HG02678 (cell line): Measurements from ENCODE around the gene ATP5F1A.

Experiments used
- ATAC-seq: cut with Tn5 transposase; IDR thresholded peaks from one replicate; pipeline ENCODE4 v1.9.1; 2021; ENCODE audit warnings: mild to moderate bottlenecking, moderate library complexity; ENCODE audit not compliant: unreplicated experiment

Gene ATP5F1A

DNA sequence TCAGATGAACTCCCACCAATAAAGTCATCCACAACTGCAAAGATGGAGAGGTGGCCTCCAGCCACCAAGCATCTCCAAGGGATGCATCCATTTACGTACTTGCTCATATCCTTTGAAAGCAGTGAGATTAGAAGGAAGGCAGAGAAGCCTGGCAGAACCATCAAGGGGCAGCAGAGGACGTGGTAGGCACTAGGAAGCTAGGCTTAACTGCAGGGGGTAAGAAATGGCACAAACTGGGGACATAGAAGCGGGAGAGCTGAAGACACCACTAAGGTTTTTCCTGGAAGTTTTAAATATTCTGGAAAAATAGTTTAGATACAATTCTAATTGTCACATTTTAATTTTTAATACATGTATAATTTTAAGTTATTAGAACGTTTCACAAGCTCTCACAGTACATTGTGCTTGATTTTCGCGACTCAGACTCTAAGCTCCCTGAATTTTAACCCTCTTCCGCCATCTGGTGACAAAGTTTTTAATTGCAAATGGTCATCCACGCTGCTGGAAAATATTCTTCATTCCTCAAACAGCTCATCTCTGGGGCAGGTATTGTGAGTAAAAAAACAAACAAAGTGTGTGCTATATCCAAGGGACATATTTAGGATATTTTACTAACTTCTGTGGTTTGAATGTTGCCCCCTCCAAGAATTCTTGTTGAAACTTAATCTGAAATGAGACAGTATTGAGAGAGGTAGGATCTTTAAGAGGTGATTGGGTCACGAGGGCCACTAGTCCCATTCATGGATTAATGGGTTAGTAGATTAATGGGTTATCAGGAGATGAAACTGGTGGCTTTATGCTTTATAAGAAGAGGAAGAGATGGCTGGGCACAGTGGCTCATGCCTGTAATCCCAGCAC lies 24.4 kb downstream of the ATP5F1A start:
- ATAC-seq: no peak

DNA sequence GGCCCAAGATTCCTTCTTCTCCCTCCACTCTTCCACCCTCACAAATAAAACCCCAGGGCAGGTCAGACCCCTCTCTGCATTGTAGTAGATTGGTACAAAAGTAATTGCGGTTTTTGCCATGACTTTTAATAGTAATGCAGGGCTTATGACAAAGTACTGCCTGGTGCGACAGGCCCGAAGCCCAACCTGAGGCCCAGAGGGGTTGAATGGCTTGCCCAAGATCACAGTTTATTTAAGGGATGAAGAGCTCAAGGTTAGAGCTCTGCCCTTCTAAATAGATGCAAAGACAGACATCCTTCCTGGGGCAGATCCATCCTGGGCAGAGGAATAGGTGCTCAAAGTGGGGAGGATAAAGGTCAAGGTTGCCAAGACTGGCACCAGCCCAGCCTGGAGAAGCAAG lies 25.1 kb downstream of the ATP5F1A start:
- no peak for ATAC-seq

DNA sequence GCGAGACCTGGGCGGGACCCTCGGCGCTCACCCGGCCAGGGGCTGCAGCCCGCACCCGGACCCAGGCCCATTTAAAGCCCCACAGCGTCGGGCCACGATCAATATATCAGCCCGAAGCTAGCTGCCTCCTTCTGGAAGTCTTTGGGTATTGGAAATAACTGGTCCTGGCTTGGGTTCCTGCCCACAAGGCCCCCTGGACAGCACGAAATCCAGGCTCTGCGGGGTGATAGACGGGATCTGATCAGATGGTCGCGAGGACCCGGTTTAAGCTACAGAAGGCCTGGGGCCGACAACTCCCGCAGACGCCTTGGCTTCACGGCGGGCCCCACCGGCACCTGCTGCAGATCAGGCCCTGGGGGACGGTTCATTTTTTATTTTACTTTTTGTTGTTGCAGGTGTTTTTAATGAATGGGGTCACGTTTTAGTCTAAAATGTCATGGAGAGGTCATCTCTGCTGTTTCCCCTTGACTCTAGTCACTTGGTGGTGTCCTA lies 25.7 kb downstream of the ATP5F1A start:
- no peak for ATAC-seq

DNA sequence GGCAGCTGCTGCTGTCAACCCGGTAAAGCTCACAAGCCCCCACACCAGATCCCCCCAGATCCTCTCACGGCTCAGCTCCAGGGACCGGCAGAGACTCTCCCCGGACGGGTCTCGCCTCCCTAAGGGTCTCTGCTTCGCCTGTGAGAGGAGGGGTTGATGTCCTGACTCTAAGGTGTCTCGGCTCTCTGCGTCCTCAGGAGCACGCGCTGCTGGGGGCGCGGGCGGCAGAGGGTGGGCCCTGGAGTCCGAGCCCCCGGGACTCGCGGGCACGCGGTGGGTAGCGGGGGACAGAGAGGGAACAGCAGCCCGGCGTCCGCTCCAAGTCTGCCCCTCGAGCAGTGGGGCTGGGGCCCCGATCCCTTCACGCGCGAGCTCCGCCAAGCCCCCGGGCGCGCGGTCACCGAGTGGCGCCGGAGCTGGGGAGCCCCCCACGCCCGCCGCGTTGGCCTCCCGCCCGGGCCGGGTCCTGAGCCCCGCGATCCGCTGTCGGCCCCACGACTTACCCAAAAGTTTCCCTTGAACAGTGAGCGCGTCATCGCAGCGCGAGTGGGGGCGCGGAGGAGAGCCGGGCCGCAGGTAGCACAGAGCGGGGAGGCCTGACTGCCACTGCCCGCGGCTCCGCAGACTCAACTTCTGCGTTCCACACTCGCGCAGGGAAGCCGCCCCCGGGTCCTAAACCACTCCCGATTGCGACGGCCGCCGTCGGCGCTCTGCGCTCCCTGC lies 26.3 kb downstream of the ATP5F1A start, which contains the start of gene PSTPIP2:
PSTPIP2 (minus strand) TSS at position 608 of the 723 bp plus-strand sequence; CDS start at position 536, 72 bp downstream.
- peak; percentile 71 for ATAC-seq

DNA sequence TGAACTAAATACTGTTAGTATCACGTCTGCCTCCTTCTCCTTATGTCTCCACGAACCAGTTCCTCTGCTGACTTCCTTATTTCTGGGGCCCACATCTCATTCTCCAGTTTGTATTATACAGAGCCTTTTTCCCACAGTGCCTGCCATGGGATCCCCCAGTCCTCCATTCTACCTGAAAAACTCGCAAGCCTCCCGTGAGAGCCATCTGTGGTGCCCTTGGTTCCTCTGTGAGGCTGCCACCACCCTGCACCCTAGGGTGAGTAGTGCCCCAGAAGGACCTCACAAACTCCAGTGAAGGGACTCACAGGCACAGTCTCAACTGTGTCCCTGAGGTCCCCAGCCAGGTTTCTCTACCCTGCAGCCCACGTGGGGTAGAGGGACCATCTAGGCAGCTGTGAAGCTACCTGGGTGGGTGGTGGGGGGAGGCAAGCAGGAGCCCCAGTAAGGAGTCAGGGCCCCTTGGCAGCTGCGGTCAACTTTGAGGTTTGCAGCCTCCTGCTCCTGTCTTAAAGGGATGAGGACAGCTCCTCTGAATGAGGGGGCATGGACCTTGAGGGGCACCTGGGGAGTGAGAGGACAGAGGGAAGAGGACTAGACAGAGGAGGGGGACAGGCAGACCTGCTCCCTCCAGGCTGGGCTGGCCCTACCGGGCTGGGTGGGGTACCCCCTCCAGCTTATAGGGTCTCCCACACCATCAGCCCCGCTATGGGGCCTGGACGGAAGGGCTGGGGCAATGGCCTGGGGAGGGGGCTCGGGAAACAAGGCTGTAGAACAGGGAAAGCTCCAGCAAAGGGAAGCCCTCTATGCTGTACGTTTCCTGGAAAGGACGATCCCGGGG lies 27.1 kb downstream of the ATP5F1A start:
- ATAC-seq: no peak

DNA sequence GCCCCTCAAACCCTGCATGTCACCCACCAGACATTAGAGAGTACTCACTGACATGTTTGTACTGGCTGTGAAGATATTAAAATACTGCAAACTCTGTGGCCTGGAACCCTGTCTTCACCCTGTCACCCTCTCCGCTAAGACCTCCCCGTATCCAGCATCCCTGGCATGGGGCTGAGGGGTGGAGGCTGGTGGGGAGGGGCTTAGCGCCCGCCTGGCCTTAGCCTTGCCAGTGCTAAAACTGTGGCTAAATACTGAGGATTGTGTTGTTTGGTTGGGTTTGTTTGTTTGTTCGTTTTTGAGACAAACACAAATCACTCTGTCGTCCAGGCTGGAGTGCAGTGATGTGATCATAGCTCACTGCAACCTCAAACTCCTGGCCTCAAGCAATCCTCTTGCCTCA lies 27.9 kb downstream of the ATP5F1A start:
- no peak for ATAC-seq

DNA sequence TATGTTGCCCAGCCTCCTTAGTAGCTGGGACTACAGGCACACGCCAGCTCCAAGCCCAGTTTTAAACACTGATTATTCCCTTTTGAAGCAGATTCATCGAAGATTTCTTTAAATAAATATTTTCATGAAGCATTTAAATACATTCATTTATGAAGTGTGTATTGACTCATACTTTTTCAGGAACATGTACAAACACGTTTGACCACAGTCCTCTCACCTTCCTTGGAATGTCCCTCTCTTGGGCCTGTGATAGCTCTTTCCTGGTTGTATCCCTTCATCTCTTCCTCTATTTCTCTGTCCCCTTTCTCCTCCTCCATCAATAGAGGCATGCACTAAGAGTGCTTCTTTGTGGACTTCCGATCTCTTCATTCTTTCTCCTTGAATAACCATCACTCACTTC lies 28.6 kb downstream of the ATP5F1A start:
- no peak for ATAC-seq

DNA sequence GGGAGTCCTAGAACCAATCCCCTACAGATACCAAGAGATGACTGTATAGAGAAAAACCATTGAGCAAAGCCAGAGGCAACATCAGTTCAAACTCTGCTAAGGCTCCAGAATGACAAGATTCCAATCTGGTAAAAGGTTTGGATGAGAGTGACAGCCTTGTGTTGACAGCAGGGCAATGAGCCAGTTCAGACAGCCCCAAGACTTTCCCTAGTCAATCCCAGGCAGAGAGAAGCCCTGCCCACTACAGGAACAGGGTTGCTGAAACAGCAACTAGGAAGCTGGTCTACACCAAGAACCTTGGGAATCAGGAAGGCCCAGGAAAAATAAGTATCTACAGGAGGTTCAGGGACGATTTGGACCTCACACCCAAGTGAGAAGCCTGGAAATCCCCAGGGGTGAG lies 29.3 kb downstream of the ATP5F1A start:
- ATAC-seq: no peak

DNA sequence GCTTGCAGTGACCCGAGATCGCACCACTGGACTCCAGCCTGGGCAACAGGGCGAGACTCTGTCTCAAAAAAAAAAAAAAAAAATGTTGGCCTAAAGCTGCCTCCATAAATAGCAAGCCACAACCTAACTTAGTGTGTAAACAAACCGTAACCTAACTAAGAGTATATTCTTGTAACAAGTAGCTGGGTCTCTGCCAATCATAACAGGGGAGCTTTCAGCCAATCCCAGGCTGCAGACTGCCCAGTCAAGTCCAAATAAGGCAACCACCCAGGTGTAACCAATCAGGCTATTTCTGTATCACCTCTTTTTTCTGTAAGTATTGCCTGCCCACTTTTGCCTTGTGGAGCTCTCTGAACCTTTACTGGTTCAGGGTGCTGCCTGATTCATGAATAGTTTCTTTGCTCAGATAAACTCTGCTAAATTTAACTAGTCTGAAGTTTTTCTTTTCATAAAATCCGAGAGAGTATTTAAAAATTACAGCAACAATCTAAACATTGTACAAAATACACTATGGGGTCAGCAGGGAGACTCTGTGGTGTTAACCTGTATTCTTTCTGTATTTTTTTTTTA lies 30.6 kb downstream of the ATP5F1A start:
- ATAC-seq: no peak

DNA sequence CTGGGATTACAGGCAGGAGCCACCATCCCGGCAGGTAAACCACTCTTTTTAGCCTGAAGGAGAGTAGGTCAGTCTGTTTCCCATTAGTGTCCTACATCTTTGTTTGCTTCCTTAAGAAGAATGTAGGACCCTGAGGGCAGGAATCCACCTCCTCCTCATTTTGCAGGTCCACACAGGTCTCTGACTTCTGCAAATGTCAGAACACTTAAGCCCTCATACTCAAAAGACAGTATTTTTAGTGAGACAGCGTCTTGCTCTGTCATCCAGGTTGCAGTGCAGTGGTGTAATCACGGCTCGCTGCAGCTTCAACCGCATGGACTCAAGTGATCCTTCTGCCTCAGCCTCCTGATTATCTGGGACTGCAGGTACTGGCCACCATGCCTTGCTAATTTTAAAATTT lies 35.3 kb downstream of the ATP5F1A start:
- ATAC-seq: no peak

DNA sequence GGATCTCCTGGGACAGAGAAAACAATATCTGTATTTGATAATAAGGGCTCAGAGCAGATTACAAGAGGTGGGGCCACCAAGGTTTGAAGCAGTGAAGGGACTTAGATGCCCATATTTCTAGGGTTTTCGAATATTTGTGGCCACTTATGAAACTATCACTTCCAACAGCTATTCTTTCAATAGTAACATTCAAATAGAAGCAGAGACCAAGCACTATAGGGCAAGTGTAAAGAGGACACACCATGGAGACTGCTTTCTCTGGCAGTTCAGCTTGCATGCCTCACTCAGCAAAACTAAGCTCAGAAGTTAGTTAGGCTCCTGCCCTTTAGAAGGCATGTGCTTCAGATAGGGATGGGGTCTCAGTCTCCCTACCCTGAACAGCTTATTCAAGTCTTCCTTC lies 36.3 kb downstream of the ATP5F1A start:
- no peak for ATAC-seq

DNA sequence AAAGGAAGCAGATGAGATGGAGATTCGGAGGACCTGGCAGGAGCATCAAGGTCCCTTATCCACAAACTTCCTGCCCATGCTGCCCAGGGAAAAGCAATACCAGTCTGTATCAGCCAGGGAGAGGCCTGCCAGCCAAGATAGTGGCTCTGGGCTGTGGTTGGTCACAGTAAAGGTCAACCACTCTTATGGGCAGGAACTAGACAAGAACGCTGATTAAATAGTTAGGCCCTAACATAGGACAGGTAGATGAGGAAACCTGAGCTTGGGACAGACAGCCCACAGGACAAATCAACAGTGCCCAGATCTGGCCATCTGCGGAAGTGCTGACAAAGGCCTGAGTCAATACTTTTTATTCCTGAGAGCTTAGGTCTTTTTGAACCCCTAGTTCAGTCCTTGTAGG lies 36.7 kb downstream of the ATP5F1A start:
- ATAC-seq: no peak

DNA sequence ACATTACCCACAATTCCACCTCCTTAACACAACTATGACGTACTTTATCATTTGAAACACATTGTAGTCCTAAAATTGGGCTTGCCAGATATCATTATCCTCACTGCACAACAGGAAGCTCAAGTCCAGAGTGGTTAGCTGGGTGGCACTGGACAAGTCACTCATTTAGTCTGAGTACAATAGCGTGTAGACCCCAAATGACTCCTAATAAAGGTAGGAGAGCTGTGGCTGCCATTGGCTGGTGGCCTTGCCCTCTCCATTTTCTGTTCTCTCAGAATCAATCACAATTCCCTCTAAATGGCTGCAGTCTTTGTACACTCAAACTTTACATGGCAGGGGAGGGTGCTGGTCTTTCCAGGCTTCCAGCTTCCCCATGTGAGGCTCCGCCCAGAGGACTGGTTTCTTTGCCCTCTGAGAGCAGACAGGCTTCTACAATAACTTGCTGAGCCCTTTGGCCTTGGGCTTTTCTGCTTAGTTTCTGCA lies 37.7 kb downstream of the ATP5F1A start:
- ATAC-seq: no peak

DNA sequence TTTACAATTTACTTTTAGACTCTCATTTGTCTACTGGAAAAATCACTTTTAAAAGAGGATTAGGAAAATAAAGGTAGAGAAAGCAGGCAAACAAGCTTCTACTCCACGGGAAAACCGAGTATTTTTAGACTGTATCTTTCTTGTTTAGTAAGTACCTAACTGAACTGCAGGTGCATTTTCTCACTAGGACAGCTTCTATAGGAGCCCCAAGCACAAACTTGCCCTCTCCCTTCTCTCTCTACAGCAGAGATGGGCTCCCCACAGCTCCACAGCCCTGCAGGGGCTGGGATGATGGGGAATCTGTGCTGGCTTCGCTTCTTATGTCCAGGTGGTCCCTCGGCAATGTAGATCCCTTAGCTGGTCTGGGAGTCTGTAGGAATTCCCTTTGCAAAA lies 42.3 kb downstream of the ATP5F1A start:
- ATAC-seq: no peak

DNA sequence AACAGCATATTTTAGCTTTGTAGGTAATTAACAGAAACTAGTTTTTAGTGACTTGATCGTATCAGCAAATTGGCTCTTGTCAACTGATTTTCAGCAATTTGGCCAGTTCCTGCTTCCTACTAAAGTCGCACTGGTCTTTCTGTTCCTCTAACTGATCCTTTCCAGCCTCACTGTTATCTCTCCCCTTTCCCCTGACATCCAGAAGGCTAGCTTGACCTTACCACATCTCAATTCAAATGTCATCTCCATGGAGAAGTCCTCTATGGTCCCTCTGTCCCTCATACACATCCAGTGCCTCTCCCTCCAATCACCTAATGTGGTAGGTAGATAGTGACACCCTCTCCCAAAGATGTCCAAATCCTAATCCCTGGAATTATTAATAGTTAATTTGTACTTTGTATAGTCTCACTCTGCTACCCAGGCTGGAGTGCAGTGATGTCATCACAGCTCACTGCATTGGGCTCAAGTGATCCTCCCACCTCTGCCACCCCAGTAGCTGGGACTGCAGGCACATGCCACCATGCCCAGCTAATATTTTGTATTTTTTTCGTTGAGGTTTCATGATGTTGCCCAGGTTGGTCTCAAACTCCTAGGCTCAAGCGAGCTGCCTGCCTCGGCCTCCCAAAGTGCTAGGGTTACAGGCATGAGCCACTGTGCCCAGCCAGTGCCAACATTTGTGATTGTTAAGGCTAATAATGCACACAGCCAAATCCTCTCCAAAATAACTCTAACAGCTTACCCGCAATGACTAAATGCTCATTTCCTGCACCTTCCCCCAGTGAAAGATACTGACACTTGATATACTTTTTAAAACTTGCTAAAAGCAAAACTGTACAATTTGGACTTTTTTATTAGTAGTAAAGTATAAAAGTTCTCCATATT lies 42.9 kb downstream of the ATP5F1A start:
- no peak for ATAC-seq

DNA sequence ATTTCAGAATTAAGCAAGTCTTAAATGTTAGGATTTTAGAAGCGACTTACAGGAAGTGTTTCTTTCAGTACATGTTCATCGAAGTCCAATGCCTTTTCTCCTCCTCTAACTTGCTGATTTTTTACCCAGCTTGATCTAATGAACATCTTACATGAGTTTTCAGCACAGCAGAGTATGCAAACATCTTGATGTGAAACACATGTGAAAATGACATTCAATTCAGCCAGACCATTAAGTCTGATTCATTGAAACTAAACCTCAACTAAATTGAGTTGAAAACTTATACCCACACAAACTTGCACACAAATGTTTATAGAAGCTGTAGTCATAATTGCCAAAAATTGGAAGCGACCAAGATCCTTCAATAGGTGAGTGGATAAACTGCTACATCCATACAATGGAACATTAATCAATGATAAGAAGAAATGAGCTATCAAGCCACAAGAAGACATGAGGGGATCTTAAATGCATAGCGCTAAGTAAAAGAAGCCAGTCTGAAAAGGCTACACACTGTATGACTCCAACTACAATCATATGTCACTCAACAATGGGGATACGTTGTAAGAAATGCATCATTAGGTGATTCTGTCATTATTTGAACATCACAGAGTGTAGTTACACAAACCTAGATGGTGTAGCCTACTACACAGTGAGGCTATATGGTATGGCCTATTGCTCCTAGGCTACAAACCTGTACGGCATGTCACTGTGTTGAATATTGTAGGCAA lies 44.6 kb downstream of the ATP5F1A start:
- ATAC-seq: no peak

DNA sequence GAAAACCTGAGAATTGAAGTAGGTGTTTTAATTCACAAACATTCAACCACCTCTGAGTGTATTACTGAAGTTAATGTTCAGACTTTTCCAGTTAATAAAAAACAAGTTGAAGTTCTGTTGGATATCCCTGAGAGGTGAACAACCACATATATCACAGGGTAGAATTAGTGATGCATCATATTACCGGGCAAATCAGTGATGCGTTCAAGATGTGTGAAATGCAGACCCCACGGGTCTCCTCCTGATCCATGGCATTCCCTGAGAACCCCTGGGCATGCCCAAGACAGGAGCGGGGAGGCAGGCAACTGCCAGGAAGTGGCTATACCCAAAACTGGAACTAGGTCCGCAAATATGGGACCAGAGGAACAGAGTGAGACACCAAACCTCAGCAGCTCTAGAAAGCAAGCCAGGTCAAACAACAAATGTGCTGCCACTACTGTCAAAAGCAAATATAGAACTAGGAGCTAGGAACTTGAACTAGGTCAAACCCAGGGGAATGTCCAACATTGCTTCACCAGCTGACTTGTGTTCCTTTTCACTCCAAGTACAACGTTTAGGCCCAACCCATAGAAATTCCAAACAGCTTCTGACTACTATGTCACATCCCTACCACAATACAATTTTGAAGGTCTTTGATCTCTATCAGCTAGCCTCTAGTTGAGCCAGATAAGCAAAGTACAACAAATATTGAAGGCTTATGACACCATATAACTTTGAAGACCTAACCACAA lies 46.2 kb downstream of the ATP5F1A start:
- ATAC-seq: no peak

DNA sequence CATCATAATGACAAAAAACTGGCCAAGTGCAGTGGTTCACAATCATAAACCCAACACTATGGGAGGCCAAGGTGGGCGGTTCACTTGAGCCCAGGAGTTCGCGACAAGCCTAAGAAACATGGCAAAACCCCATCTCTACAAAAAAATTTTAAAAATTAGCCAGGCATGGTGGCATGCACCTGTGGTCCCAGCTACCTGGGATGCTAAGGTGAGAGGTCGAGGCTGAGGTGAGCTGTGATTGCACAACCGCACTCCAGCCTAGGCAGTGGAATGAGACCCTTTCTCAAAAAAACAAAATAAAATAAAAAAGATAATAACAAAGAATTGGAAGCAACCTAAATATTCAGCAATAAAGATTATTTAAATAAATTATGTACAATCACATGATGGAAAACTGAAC lies 47.8 kb downstream of the ATP5F1A start:
- no peak for ATAC-seq
